NB4 (cell line): ENCODE measurements around the gene NOL3.

Source experiments
- DNase-seq: peaks from one replicate; pipeline ENCODE4 v3.0.0; 2010; ENCODE audit warnings: low read depth
- H3K4me3 ChIP-seq: one replicate; pipeline ENCODE4 v1.5.1; 2011; ENCODE audit warnings: mild to moderate bottlenecking, low read depth, low read length, moderate library complexity
- CTCF ChIP-seq: IDR thresholded peaks from one replicate; pipeline ENCODE4 v1.5.1; 2012; ENCODE audit warnings: low read depth, low read length
- MAX ChIP-seq: IDR thresholded peaks from 2 replicates; pipeline ENCODE4 v1.6.1; 2011; ENCODE audit warnings: low read depth, low read length
- MYC ChIP-seq: IDR thresholded peaks from 2 replicates; pipeline ENCODE4 v1.6.1; 2011; ENCODE audit warnings: low read depth, low read length
- POLR2A ChIP-seq: IDR thresholded peaks from 2 replicates; pipeline ENCODE4 v1.6.1; 2011; ENCODE audit warnings: mild to moderate bottlenecking; ENCODE audit not compliant: insufficient read length; ENCODE audit errors: extremely low read depth

The NOL3 gene

GRCh38 chr16:67196881-67197280, 26.5 kb downstream of the NOL3 start:
- TF ChIP-seq POLR2A, result no peak
- no peak for TF ChIP-seq CTCF
- TF ChIP-seq MAX, result no peak
- no peak for TF ChIP-seq MYC
- no peak for DNase-seq
- H3K4me3 ChIP-seq, result no peak overlapping the region

GRCh38 chr16:67197704-67198103, 27.4 kb downstream of the NOL3 start:
- H3K4me3 ChIP-seq, result no peak overlapping the region
- TF ChIP-seq MAX (no peak), CTCF (no peak), MYC (no peak), POLR2A (no peak)
- no peak for DNase-seq

GRCh38 chr16:67198238-67198734, 27.9 kb downstream of the NOL3 start:
- DNase-seq, result peak; percentile 48

GRCh38 chr16:67199011-67199807, 28.9 kb downstream of the NOL3 start, which contains the start of gene ELMO3:
ELMO3 (plus strand) TSS chr16:67199131; CDS start chr16:67199327, 196 bp downstream.
- TF ChIP-seq CTCF (no peak), MYC (no peak), POLR2A (no peak), MAX (no peak)
- no peak within 1 kb of the TSS for H3K4me3 ChIP-seq
- no peak for DNase-seq

More at GRCh38 chr16:67198238-67198734, 27.9 kb downstream of the NOL3 start:
- TF ChIP-seq POLR2A (no peak), CTCF (peak; percentile 62)
- no peak overlapping the region for H3K4me3 ChIP-seq

- no peak for DNase-seq
- H3K4me3 ChIP-seq, result no peak overlapping the region
- TF ChIP-seq CTCF, result no peak
- TF ChIP-seq POLR2A, result no peak
- no peak for TF ChIP-seq MYC
- TF ChIP-seq MAX, result no peak
These were observed 29.5 kb downstream of the NOL3 start for GRCh38 chr16:67199808-67200198.
